ENCODE data around the gene IL16. TPM values are rescaled to one million over a fixed set of nuclear protein-coding genes. Genes with fewer than 3 reads are reported as not detected.

Gene IL16
- total and polyA plus RNA-seq, 4 donors = 1.9 to 6.9 (median 4.4) TPM

- Histone ChIP-seq H3K4me3 (ENCODE audit: low read depth in 1 of 3, low read length in 3 of 3) (no peak overlapping the region), H3K9ac (ENCODE audit: low read depth in 1 of 2, low read length in 2 of 2) (no peak overlapping the region), H3K27me3 (ENCODE audit: control insufficient read depth in 4 of 4, insufficient read depth in 4 of 4, low read length in 3 of 4) (no peaks in the 10 kb centered on the region), H3K4me1 (ENCODE audit: control insufficient read depth in 4 of 4, insufficient read depth in 4 of 4, low read length in 3 of 4) (no peaks in the 10 kb centered on the region), H3K36me3 (ENCODE audit: control insufficient read depth in 4 of 4, insufficient read depth in 3 of 4, low read depth in 1 of 4, low read length in 3 of 4) (no peaks in the 10 kb centered on the region), H3K9me3 (ENCODE audit: control insufficient read depth in 4 of 4, low read length in 3 of 4) (no peaks in the 10 kb centered on the region), H3K27ac (ENCODE audit: low read depth in 1 of 2, low read length in 2 of 2) (no peak overlapping the region)
- WGBS = 94% methylated on average over 4 of the region's 4 CpGs
- TF ChIP-seq RAD21 (IDR thresholded peaks at IDR 0.05) (no peak), NR2F2 (IDR thresholded peaks at IDR 0.05) (no peak), ATF3 (IDR thresholded peaks at IDR 0.05) (no peak), GABPA (IDR thresholded peaks at IDR 0.05 in 1 of 2, conservative IDR thresholded peaks at IDR 0.05 in 1 of 2) (no peak), JUND (IDR thresholded peaks at IDR 0.05) (no peak), RXRA (IDR thresholded peaks at IDR 0.05) (no peak), ZBTB33 (IDR thresholded peaks at IDR 0.05) (no peak), HNF4A (conservative IDR thresholded peaks at IDR 0.05) (no peak), FOXA2 (IDR thresholded peaks at IDR 0.05) (no peak), REST (IDR thresholded peaks at IDR 0.05) (no peak), FOXA1 (IDR thresholded peaks at IDR 0.05) (no peak), EGR1 (IDR thresholded peaks at IDR 0.05; ENCODE audit: low read depth in 2 of 2) (no peak), HNF4G (IDR thresholded peaks at IDR 0.05) (no peak), MAX (IDR thresholded peaks at IDR 0.05) (no peak)
- no peak for DNase-seq (ENCODE audit: low spot score)
Observed at GRCh38 chr15:81289910-81290309, 93.2 kb downstream of the IL16 start.

GRCh38 chr15:81291916-81292522 is 95.3 kb downstream of the IL16 start:
- no peak overlapping the region for H3K4me3 ChIP-seq (ENCODE audit: low read depth in 1 of 3, low read length in 3 of 3)

More at GRCh38 chr15:81291916-81292522, 95.3 kb downstream of the IL16 start:
- H3K27ac ChIP-seq (ENCODE audit: low read depth in 1 of 2, low read length in 2 of 2) = no peak overlapping the region
- no peak for DNase-seq (ENCODE audit: low spot score)
- no peaks in the 10 kb centered on the region for H3K4me1 ChIP-seq (ENCODE audit: control insufficient read depth in 4 of 4, insufficient read depth in 4 of 4, low read length in 3 of 4)
- no peaks in the 10 kb centered on the region for H3K27me3 ChIP-seq (ENCODE audit: control insufficient read depth in 4 of 4, insufficient read depth in 4 of 4, low read length in 3 of 4)
- TF ChIP-seq TAF1 (conservative IDR thresholded peaks at IDR 0.05) (no peak), HNF4G (IDR thresholded peaks at IDR 0.05) (no peak), MAX (IDR thresholded peaks at IDR 0.05) (no peak), CTCF (IDR thresholded peaks at IDR 0.05; ENCODE audit: low read depth, low read length, missing input control) (no peak), RXRA (IDR thresholded peaks at IDR 0.05) (no peak), FOXA1 (IDR thresholded peaks at IDR 0.05) (no peak)
- WGBS = 73% methylated on average over 5 of the region's 5 CpGs
- H3K9ac ChIP-seq (ENCODE audit: low read depth in 1 of 2, low read length in 2 of 2) = no peak overlapping the region
- no peaks in the 10 kb centered on the region for H3K36me3 ChIP-seq (ENCODE audit: control insufficient read depth in 4 of 4, insufficient read depth in 3 of 4, low read depth in 1 of 4, low read length in 3 of 4)
- no peaks in the 10 kb centered on the region for H3K9me3 ChIP-seq (ENCODE audit: control insufficient read depth in 4 of 4, low read length in 3 of 4)

Measured in liver (tissue), 9 donors.